Embryonic facial prominence (tissue), 1 donor: Measurements from ENCODE around the gene CYTH1.

Experiments used
- DNase-seq: peaks from one replicate; pipeline ENCODE4 v3.0.0-alpha.2; 2016; ENCODE audit errors: extremely low spot score

CYTH1 gene

DNA sequence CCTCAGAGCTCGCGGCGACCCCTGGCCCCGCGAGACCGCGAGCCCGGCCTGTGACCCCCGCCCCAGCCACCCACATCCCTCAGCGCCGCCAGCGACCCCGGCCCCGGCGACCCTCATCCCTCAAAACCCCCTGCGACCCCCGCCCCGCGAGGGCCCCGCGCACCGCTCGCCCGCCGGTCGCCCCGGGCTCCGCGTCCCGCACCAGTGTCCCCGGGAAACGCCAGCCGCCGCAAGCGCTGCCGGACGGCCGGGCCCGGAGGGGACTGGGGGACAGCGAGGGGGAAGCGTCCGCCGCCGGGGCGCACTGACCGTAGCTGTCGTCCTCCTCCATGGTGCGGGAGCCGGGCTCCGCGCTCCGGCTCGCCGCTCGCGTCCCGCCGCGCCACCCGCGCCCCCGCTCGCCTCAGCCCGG is at the start of gene CYTH1:
TSS of gene CYTH1 (minus strand) at position 381 of the 412 bp plus-strand sequence. CDS start at position 331, 50 bp downstream.
- no peak for DNase-seq

- DNase-seq, result no peak
These were observed 47.4 kb upstream of the CYTH1 start for GRCh38 chr17:78829477-78829876.

GRCh38 chr17:78828470-78829185 is 46.6 kb upstream of the CYTH1 start:
- DNase-seq, result no peak

GRCh38 chr17:78826836-78827509 is 44.9 kb upstream of the CYTH1 start:
- no peak for DNase-seq

DNA sequence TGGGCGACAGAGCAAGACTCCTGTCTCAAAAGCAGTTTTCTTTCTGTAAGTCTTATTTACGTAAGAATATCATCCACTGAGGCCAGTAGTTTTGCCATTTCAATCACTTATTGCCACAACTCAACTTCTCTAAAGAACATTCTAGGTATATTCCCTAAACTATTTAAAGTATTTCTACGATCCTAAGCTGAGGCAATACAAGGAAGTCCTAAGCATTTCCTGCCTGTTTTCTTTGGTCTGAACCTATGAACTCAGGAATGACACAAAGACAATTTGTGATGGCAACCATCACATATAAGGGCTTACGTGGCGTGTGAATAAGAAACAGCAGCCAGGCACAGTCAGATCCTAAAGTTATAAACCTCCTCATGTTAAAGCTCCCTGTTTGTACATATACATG is 44.3 kb upstream of the CYTH1 start:
- no peak for DNase-seq

GRCh38 chr17:78825696-78826095 is 43.6 kb upstream of the CYTH1 start:
- DNase-seq, result no peak

DNA sequence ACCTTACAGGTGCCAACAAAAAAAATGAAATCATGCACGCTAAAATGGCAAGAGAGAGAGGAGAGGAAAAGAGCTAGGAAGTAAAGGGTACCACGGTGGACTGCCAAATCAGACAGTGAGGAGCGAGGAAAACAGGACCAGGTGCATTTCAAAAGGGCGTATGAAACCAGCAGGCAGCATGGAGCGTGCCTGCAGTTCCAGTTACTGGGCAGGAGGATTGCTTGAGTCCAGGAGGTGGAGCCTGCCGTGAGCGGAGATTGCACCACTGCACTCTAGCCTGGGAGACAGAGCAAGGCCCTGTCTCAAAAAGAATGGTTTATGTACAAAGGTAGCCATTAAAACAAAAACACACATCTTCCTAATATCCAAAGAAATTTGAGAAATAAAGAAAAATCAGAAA is 42.2 kb upstream of the CYTH1 start:
- no peak for DNase-seq

DNA sequence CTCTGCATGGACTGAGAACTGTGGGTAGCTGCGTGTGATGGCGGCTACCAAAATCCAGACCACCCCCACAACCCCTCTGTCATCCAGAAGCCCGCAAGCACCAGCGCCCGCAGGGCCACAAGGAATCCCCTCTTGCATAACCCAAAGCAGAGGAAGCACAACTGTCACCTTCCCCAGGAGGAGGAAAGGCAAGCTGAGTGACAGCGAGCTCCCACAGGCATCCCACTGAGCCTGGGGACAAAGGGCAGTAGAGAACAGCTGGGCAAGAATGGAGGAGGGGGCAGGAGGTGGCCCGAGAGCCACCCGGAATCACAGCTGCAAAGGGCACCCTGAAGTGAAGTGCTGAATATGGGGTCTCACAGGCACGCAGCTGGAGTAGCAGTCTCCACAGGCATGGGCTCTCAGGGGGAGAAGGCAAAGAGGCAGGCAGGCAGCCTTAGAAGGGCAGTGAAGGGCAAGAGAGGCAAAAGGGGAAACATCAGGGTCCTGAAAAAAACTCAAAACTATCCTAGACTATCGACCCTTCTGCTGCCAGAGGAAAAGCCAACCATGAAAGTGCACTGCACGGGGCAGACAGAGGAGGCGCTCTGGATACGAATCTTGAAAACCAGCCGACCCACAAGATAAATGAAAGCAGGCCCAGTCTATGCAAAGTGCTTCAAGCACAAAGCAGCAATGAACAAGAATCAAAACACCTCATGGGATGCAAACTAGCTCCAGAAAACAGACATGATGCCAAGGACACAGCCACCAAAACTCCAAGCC is 41.4 kb upstream of the CYTH1 start:
- no peak for DNase-seq

- DNase-seq, result no peak
These were observed 40.5 kb upstream of the CYTH1 start for GRCh38 chr17:78822552-78822951.

- no peak for DNase-seq
These were observed 39.9 kb upstream of the CYTH1 start for GRCh38 chr17:78821961-78822360.

GRCh38 chr17:78820841-78821240 is 38.8 kb upstream of the CYTH1 start:
- no peak for DNase-seq

GRCh38 chr17:78819806-78820792 is 38.0 kb upstream of the CYTH1 start:
- no peak for DNase-seq

- DNase-seq, result no peak
These were observed 37.3 kb upstream of the CYTH1 start for GRCh38 chr17:78819402-78819801.

DNA sequence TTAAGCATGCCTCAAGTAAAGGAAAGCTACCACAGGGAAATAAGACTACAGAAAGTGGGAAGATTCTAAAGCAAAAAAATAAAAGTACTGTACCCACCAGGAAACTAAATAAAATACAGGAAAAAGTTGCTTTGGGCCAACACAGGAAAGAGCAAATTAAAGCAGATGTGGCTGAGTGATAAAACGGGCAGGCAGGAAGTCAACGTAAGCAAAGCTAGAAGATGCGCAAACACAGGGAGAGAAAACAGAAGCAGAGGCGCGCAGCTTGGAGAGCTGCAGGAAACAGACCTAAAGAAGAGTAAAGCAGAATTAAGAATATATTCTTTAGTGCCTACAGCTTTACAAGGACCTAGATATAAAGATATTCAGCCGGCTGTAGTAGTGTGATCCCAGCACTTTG is 36.9 kb upstream of the CYTH1 start:
- no peak for DNase-seq

GRCh38 chr17:78818152-78818846 is 36.2 kb upstream of the CYTH1 start:
- DNase-seq, result no peak

DNA sequence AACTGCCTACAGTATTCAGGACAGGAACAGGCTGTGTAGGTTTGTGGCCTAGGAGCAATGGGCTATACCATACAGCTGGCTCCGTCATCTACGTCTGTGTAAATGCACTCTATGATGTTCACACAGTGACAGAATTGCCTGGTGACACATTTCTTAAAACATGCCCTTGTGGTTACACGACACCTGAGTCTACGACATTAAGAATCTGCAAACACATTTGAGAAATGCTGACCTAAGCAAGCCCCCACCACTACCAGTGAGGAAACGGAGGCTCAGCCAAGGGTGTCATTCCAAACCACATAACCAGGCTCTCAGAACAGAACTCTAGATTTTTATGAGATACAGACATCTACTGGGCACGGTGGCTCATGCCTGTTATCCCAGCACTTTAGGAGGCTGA is 35.0 kb upstream of the CYTH1 start:
- DNase-seq, result no peak

GRCh38 chr17:78815696-78816095 is 33.6 kb upstream of the CYTH1 start:
- DNase-seq, result no peak

DNA sequence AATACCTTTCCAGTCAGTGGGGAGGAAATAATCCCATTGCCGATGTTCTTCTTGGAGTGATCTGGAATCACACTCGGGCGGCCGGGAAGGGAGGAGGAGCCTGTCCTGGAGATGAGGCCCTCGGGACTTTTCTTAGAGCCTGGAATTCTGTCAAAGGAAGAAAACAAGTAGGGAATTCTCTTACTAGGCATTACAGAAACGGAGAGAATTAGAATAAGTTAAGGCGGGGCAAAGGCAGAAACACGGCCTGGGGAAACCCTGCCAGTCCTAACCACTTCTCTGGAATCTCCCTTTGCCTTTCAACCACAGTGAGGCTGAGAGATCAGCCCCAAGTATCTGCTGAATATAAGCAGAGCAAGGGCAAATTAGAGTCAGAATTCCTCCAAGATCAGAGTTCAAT is 30.8 kb upstream of the CYTH1 start:
- DNase-seq, result no peak

DNA sequence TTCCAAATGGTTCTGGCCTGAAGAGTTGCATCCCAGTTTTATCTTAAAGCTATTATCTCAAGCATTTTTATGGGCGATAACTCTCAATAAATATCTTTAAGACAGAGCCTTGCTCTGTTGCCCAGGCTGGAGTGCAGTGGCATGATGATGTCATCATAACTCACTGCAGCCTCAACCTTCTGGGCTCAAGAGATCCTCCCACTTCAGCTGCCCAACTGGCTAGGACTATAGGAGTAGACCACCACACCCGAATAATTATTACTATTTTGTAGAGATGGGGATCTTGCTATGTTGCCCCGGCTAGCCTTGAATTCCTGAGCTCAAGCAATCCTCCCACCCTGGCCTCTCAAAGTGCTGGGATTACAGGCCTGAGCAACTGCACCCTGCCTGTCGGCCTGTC is 26.1 kb upstream of the CYTH1 start:
- no peak for DNase-seq

DNA sequence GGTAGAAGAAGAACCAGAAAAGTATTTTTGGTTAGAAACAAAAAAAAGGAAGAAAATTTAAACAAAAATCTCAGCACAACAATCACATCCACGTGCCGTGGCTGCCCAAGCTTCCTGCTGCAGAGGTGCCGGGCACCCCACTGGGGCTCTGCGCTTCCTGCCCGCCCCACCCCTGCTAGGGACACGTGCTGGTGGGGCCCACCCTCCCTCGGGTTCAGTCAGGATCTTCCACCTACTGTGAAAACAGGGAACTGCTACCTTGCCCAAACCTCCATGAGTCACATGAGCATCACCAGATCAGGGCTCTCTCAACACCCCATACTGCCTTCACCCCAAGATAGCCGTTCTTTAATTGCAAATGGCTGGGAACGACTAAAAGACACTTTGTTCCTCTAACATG is 24.4 kb upstream of the CYTH1 start:
- no peak for DNase-seq

DNA sequence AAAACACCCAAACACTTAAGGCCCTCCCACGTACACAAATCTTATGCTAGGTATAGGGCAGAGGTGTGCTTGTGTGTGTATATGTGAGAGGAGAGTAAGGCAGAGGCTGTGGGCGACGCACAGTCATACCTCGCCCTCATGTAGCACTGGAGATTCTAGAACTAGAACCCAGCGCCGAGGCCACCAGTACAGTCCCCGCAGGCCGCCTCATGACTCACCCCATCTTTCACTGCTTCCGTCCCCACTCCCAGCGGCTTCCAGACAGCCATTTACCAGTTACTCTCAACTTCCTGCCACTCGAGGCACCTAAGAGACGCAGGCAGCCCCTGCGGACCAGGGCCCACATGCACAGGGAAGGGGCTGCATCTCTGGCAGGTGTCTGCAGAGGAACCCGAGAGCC is 23.2 kb upstream of the CYTH1 start:
- DNase-seq, result no peak
